T-helper 2 cell (primary cell): ENCODE measurements around the gene ZMIZ1.

Experiments
- DNase-seq, 5 experiments: peaks; one replicate each; pipeline versions ENCODE4 v3.0.0 to v3.0.0-alpha.2; 2012 to 2022

Gene ZMIZ1

DNA sequence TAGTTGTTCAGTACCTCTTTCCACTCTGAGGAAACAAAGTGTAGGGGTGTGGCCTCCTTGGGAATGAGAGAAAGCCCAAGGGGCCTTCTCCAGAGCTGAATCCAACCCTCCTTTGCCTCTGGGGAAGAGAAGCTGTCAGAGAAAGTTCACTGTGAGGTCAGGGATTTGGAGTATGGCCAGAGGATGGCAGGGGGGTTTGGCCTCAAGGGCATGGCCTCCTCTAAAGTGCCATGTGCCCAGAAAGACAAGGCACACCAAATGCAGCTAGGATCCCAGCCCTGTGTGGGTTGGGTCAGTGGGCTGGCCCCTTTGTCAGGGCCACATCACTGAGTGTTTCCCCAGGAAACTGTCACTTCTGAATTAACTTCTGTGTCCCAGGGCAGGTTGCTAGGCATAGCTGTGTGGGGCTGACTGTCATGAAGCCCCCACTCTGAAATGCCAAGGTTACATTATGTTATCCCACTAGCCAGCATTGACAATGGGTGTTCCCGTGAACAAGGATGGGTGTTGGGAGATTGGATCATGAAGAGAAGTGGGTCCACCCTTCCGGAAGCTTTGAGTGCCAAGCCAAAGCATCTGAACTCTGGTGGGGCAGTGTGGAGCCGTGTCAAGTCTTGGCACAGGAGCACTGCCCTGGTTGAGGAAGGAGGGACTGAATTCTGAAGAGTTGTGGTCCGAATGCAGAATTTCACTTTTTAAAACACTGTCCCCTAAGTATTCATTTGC is 123.3 kb downstream of the ZMIZ1 start:
- no peak for DNase-seq

DNA sequence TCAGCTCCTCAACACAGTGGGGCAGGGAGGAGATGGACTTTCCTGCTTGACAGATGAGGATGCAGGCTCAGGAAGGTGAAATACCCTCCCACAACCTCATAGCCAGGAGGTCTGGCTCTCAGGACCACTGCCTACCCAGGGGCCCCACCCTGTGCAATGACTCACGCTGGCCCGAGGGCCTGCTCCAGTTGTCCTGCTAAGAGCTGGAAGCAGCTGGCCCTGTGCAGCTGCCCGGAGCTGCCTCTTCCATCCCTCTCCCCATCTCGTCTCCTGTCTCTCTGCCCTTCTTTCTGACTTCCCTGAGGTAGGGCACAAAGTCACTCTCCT is 123.9 kb downstream of the ZMIZ1 start:
- no peak for DNase-seq

DNA sequence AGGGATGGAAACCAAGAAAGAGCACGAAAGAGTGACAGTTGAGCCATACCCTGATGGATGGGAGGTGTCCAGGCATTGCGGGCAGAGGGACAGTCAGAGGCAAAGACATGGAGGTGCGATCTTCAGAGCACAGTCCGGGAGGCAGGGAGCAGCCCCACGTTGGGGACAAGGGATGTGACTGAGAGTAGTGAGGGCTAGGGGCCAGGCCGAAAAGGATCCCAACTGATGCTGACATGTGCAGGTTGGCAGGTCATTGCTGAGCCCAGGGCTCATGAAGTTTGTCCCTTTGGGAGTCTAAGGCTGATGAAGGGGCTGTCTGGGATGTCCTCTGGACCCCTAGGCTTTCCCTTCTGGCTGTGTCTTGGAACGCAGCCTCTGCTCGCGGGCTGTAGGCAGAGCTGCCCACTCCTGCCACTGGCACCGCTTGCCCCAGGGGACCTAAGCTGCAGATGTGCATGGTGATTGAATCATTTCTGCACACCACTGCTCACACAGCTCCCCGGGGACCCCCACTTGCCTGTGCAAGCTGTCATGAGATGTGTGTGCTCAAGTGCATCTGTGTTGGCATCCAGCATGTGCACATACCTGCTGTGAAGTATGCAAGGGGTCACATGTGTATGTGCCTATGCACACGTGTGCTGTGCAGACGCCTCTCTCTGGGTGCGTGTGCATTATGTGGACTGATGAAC is 125.1 kb downstream of the ZMIZ1 start:
- DNase-seq: no peak

DNA sequence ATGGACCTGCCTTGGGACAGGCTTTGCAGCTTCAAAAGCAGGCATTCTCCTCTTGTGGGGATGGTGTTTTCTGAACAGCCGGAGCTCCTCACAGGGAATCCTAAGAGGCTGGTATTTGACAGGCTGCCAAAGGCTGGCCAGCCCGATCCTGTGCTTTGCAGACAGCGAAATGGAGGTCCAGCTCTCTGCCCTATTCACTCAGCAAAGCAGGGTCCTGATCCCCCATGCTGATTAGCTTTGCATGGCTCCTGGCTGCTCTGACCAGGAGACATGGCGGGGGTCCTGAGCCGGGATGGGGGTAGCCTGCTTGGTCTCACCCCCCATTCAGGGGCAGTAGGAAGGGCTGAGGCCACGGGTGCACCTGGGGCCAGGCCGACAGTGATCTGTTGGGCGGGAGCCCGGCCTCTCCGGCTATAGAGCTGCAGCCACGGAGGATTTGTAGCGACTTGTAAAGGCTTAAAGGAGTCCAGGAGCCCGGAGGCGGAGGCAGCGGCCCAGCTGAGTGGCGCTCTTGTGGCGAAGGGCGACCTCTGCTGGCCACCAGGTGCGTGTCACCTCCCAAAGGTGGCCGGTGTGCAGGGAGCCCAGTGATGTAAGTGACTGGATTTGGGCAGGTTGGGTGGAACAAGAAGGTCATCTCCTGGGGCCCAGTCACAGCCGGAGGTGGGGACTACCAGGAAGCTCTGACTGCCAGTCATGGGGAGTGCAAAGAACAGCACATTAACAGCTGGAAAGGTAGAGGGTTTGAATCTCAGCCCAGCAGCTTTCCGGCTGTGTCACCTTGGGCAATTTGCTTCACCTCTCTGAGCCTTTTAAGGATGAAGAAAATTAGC is 126.5 kb downstream of the ZMIZ1 start:
- DNase-seq: peak; percentile 36 to 75 (median 63)

DNA sequence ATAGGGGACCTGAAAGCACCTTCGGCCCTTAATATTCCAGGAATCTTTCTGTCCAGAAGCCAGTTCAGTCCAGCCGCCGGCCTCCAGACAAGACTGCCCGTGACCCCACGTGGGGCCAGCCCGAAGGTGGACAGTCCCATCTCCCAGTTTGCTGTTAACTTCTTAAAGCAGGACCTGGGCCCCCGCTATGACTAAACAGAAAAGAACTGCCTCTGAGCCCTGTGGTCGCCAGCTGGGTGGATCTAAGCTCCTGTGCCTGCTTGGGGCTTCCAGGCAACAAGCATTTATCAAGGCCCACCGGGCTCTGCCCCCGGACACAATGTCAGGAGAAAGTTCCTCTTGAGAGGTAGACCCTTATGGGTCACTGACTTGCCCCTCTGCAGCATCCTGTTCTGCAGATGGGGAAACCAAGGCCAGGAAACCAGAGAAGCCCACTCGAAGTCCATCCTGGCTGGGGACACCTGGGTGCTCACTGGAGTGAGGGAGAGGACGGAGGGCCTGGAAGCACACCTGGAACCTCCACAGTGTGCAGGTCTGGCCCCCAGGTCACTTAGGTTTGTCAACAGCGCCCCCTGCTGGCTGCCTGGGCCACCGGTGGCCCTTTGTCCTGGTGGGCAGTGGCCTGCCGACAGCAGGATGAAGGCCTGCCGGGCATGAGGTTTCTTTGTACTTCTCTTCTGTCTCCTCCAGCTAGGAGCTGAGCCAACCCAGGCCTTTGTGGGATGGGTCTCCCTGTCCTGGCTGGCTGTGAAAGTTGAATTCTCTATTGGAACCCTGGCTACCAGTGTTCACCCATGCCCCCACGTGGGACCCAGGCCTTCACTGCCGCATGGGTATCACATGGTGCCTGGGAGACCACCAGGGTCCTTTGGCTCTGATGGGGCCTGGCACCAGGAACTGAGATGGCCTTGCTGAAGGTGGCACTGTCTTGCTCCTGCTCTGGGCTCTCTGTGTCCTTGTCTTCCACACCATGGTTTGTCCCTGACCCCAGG is 128.0 kb downstream of the ZMIZ1 start:
- peak; percentile 35 to 65 (median 57) for DNase-seq

DNA sequence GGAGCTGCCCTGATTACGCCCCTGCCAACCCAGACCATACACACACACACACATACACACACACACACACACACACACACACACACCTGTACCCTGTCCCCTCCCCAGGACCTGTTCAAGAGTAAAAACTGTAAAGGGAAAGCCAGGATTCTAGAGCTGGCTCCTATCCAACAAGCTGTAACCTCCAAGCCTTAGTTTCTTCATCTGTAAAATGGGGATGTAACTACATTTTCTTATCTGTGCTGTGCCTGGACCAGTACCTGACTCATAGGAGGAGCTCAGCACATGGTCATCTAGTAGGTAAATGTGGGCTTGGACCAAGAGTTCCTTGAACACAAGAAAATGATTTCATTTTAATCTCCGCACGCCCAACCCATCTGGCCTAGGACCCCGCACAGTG is 128.8 kb downstream of the ZMIZ1 start:
- DNase-seq: no peak

DNA sequence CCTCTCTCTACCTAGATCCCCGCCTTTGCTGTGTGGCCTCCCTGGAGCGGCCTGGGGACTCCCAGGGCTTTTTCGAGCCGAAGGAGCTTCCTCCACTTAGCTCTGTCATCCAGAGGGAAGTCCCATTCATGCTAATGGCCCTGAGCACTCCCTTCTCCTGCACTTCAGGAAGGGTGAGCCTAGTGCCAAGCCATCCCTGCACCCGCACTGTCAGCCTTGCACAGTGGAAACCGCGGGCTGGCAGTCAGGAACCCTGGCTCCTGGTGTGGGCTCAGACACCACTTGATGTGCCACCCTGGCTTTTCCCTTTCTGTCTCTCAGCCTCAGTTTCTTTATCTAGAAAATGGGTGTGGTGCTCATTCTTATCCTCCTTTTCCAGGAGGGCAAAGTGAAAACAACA is 131.6 kb downstream of the ZMIZ1 start:
- no peak for DNase-seq

DNA sequence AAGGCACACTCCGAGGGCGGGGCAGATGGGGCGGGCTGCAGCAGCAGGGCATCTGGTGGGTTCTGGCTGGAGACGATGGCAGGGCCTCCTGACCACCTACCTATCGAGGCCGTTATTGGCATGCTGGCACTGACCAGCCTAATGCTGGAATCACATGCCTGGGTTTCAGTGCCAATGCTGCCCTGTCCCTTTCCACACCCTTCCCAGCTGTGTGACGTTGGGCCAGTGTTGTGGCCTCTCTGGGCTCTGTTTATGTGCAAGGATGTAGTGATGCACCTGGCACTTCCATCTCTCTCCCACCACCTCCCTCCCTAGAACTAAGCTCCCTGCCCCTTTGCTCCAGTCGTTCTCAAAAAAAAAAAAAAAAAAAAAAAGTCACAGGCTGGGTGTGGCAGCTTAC is 132.9 kb downstream of the ZMIZ1 start:
- DNase-seq: no peak

DNA sequence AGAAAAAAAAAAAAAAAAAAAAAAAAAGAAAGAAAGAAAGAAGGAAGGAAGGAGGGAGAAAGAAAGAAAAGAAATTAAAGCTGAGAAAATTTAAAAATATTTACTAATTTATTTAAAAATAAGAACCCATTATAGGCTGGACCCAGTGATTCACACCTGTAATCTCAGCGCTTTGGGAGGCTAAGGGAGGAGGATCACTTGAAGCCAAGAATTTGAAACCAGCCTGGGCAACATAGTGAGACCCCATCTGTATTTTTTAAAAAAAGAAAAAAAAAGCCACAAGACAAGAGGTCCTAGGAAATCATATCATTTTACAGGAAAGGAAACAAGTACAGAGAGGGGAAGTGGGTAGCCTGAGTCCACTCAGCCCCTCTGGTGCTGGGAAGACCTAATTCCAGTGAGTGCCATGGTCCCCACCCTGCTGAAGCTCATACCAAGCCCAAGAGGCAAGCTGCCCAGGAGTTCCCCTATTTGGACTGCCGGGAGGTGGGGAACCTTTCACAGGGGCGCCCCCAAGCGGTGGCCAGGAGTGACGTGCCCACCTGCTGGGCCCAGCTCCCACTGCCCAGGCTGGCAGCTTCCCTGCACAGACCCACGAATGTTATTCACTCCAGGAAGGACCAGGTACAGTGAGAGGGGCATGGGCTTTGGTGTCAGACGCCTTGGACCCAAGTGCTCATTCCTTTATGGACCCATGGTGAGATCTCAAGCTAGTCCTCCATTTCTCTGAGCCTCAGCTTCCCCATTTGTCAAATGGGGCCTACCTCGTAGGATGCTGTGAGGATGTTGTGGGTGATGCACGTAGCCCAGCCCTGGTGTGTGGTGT is 133.6 kb downstream of the ZMIZ1 start:
- peak in 1 of 5 experiments; percentile 44 for DNase-seq

DNA sequence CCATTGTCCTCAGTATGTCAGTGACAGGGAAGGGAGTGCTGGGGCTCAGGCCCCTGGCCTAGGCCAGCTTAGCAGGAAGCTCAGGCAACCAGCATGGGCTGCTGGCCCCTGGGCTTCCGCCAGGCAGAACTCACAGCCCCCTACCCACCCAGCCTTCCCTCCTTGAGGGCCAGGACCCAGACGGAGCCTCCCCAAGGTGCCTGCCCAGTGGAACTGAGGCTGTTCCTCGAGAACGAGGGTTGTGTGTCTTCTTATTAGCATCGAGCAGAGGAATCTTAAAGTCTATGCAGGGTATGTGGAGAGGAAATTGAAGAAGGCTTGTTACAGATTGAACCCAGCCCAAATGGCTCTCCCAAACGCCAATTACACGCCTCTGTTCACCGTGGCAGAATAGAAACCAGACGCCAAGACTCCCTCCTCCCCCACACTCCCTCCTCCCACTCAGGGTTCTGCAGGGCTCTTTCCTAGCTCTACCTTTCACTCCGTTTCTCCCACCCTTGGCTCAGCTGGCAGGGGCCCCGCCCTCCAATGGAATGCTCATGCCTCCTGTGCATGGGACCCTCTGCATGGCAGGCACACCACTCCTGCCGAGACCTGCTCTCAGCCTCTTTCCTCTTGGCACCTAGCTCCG is 134.4 kb downstream of the ZMIZ1 start:
- DNase-seq: no peak

DNA sequence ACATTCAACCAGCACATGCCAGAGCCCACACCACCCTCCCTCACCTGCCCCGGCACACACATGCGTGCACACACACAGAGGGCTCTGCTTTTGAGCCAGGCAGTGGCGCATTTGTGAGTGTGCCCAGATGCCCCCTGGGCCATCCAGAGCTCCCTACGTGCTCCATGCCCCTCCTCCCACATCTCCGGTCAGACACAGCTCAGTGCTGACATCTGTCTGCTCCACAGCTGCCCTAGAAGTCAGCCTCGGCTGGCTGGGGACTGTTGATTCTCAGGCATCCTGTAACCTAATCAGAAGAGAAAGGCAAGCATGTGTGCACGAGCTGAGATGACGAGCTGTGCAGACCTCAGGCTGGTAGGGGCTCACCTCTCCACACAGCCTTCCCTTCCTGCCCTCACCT is 135.1 kb downstream of the ZMIZ1 start:
- no peak for DNase-seq

DNA sequence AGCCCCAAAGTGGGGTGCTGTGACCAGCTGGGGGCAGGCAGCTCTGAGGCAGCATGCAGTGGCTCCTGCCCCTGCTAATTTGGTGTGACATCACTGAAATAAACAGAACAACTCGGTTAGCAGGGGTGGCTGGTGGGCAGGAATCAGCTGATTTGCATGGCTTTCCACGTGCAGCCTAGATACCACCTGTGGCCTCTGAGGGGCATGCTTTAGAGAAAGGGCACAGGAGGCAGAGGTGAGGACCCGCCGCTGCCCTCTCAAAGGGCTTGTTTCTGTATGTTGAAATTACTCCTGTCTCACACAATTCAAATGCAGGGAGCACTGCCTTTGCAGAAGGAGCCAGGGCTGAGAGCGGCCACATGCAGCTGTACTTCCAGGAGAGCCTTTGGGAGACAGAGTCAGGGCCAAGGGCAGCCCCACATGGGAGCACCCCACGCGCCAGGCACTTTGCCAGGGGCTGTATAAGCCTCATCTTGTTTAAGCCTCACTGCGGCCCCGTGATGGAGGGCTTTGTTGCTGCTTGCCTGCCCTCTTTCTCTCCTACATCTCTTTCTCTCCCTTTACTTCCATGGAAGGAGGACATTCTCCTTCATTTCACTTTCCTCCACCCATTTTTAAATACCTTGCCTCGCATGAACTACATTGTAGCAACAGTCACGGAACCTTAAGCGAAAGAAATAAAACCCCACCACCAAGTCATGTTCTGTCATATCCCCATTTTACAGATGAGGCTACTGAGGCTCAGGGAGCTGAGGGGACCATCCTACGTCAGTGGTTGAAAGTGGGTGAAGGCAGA is 137.7 kb downstream of the ZMIZ1 start:
- DNase-seq: no peak

DNA sequence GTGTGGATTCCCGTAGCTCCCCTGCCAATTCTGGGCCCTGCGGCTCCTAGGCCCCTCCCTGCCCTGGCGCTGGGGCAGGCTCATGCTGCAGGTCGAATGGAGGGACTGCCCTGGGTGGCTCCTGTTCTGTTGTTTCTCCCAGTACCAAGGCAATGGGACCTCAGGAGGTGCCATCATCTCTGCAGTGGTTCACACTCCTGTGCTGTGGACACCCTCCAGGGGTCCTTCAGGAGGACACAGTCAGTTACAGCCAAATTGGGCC is 138.3 kb downstream of the ZMIZ1 start:
- no peak for DNase-seq

DNA sequence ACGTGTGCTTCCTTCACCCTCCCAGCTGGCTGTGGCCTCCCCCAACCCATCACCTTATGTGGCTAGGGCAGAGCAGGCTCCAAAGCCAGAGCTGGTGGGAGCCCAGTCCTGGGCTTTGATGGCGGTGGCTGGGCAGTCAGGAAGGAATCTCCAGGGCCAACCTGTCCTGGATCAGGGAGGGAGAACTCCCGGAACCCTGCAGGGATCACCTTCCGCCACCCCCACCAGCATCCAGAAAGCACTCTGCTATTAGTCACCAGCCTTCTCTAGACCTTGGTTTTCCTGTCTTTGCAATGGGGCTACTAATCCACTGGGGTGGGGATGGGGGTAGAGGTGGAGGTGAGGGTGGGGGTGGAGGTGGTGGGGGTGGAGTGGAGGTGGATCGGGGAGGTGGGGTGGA is 139.0 kb downstream of the ZMIZ1 start:
- DNase-seq: no peak

DNA sequence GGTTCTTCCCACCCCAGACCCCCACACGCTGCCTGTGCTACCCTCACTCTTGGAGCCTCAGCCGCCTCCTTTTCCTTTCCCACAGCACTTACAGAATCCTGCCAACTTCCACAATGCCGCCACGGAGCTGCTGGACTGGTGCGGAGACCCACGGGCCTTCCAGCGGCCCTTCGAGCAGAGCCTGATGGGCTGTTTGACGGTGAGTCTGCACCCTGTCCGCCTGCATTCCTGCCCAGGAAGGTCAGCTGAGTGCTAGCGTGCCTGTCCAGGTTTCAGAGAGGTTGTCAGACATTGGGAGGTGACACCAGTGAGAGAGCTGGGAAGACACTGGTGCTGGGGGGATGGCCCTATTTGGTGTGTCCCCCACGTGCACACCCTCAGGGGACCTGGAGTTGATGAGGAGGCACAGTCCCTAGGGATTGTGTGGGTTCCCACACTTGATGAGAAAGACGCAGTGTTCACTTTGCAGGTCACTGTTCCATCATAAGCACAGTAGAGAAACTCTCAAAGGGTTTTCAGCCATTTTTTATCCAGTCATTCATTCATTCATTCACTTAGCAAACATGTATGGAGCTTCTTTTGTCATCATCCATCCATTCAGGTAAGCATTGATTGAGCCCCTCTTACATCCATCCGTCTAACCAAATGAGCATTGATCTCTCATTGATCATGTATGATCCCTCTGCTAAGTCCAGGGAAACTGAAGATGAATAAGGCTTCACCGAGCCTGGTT is 139.7 kb downstream of the ZMIZ1 start:
- no peak for DNase-seq

DNA sequence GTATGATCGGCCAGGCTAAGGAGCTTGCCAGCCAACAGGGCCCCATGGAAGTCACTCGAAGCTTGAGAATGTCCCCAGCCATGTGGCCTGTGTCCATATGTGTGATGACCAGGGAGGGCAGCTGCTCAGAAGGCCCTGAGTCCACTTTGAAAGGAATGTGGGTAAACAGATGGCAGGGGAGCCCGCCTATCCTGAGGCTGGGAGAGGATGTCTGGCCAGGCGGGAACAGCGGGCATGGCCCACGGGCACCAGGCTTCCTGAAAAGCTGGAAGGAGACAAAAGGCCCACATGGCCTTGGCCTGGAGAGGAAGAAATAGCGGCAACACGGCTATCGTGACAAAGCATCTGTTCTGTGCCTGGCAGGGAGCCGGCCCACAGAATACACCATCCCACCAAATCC is 140.6 kb downstream of the ZMIZ1 start:
- DNase-seq: no peak

DNA sequence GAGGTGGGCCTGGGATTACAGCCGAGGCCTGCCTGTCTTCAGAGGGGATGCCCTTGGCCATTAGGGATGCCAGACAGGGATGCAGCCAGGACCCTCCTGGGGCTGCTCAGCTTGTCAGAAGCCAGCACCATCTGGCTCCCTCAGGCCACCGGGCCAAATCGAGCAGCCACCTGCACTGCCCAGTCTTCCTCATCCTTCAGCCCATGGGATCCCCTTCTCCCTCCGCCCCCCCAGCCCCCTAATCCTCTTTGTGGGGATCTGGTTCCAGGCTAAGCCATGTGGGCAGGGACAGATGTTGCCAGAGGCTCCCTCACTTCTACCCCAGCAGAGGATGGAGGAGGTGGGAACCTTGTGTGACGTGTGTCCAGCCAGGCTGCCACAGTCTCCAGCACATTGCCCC is 141.1 kb downstream of the ZMIZ1 start:
- DNase-seq: no peak

DNA sequence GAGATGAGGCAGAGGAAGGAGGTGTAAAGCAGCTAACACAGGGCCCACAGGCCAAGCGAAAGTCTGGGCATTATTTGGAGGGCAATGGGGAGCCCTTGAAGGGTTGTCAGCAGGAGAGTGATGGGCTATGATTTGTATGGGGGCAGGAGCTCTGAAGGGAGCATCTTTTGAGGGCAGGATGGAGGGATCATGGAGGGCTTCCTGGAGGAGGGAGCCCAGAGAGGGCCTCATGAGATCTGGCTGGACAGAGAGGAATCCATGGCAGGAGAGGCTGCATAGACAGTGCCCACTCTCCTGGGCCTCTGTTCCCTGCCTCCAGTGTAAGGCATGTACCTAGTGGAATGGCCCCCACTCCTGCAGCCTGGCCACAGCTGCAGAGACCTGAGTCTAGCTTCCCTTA is 141.9 kb downstream of the ZMIZ1 start:
- DNase-seq: no peak

DNA sequence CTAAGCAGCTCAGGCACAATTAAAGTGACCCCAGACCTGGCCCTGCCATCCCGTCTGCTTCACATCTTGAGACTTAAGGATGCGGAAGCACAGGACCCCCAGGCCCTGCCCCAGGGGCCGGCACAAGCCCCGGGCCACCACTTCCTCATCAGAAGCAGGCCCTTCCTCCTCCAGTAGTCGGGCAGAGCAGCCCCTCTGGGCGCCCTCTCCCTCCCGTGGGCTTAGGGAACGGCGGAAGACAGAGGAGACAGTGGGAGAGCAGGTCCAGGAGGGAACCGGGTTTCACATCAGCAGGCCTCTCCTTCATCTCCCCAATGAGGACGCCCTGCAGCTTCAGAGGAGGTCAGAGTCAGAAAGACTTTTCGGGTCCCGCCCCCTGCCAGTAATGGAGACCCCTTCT is 142.8 kb downstream of the ZMIZ1 start:
- DNase-seq: no peak

DNA sequence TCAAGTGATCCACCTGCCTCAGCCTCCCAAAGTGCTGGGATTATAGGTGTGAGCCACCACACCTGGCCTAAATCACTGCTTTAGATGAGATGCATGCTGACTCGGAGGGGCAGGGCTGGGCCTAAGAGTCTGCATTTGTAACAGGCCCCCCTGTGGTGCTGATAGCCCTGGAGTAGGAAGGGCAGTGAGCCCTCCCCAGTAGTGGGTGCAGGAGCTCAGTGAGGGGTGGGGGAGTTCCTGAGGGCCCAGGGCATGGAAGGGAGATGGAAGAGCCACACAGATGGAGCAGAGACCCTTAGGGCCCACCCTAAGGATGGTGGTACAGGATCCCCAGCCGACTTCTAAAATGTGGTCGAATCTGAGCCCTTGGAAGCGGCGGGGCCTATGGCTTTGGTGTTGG is 146.8 kb downstream of the ZMIZ1 start:
- no peak for DNase-seq
